Measurements from ENCODE around the gene PEX14.

PEX14 gene

DNA sequence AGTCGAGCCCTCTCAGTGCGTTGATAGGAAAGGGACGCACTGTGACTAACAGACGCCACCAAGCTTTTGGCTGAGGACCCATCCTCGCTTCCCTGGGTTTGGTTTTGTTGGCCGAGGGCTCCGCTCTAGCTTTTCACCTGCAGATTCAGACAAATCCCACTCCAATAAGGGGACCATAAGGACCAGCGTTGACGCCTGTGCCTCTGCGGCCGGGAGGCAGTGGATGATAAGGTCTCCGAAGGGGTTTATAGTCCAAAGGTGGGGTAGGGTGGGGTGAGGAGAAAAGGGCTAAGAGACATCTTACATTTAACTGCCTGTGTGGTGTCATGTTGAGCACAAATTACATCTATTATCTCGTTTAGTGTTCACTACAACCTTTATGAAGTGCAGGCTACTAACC lies 760 bp downstream of the PEX14 start:
- no peak for DNase-seq (ENCODE audit: low read depth)
- in situ Hi-C loops (cut with HindIII; ENCODE audit: low sequenced_read_pairs), result no loop called here
- TF ChIP-seq, protein P1, sequence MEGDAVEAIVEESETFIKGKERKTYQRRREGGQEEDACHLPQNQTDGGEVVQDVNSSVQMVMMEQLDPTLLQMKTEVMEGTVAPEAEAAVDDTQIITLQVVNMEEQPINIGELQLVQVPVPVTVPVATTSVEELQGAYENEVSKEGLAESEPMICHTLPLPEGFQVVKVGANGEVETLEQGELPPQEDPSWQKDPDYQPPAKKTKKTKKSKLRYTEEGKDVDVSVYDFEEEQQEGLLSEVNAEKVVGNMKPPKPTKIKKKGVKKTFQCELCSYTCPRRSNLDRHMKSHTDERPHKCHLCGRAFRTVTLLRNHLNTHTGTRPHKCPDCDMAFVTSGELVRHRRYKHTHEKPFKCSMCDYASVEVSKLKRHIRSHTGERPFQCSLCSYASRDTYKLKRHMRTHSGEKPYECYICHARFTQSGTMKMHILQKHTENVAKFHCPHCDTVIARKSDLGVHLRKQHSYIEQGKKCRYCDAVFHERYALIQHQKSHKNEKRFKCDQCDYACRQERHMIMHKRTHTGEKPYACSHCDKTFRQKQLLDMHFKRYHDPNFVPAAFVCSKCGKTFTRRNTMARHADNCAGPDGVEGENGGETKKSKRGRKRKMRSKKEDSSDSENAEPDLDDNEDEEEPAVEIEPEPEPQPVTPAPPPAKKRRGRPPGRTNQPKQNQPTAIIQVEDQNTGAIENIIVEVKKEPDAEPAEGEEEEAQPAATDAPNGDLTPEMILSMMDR (IDR thresholded peaks at IDR 0.05; ENCODE audit: low read depth, low read length, missing control alignments), result no peak
- H3K4me3 ChIP-seq (ENCODE audit: low read depth, low read length), result peak overlapping the region; percentile 90

DNA sequence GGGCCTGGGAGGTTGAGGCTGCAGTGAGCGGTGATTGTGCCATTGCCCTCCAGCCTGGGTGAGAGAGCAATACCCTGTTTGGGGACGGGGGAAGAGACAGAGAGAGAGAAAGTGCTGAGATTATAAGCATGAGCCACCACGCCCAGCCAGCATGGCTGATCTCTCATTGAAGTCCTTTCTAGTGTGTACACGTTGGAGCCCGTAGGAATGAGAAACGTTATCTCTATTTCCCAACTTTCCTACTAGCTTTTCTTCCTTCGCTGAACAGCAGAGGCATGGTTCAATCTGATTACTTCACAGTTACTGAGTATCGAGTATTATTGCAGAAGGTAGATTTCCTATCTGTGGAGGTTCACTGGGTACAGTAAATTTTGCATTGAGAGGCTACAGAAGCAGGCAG lies 4.5 kb downstream of the PEX14 start:
- H3K4me3 ChIP-seq (ENCODE audit: low read depth, low read length), result no peak overlapping the region
- TF ChIP-seq, protein P1 (IDR thresholded peaks at IDR 0.05; ENCODE audit: low read depth, low read length, missing control alignments), result no peak
- in situ Hi-C loops (cut with HindIII; ENCODE audit: low sequenced_read_pairs), result no loop called here
- DNase-seq (ENCODE audit: low read depth), result no peak

DNA sequence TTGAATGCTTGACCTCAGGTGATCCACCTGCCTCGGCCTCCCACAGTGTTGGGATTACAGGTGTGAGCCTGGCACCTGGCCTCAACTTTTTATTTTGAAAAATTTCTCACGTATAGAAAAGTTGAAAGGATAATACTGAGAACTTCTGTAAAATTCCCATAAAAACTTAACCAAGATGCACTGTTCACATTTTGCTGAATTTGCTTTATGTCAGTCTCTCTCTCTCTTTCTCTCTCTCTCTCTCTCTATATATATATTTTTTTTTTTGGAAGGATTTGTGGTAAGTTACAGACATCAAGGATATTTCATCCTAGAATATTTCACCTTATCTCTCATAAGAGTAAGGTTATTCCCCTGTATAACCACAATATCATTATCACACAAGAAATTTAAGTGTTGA lies 5.9 kb downstream of the PEX14 start:
- no peak overlapping the region for H3K4me3 ChIP-seq (ENCODE audit: low read depth, low read length)
- TF ChIP-seq, protein P1 (IDR thresholded peaks at IDR 0.05; ENCODE audit: low read depth, low read length, missing control alignments), result no peak
- DNase-seq (ENCODE audit: low read depth), result no peak
- in situ Hi-C loops (cut with HindIII; ENCODE audit: low sequenced_read_pairs), result no loop called here

DNA sequence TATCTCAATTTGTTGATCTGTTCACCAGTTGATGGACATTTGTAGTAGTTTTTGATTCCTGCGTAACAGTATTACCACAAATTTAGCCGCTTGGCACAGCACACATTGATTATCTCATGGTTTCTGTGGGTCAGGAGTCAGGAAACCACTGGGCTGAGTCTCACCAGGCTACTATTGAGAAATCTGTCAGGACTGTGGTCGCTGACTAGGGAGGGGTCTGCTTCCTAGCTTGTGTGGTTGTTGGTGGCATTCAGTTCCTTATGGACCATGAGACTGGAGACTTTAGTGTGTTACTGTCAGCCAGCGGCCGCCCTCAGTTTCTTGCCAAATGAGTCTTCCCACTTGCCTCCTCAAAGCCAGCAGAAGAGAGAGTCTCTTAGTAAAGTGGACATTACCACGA lies 9.8 kb downstream of the PEX14 start:
- TF ChIP-seq, protein P1 (IDR thresholded peaks at IDR 0.05; ENCODE audit: low read depth, low read length, missing control alignments), result no peak
- no peak overlapping the region for H3K4me3 ChIP-seq (ENCODE audit: low read depth, low read length)
- in situ Hi-C loops (cut with HindIII; ENCODE audit: low sequenced_read_pairs), result no loop called here
- no peak for DNase-seq (ENCODE audit: low read depth)

DNA sequence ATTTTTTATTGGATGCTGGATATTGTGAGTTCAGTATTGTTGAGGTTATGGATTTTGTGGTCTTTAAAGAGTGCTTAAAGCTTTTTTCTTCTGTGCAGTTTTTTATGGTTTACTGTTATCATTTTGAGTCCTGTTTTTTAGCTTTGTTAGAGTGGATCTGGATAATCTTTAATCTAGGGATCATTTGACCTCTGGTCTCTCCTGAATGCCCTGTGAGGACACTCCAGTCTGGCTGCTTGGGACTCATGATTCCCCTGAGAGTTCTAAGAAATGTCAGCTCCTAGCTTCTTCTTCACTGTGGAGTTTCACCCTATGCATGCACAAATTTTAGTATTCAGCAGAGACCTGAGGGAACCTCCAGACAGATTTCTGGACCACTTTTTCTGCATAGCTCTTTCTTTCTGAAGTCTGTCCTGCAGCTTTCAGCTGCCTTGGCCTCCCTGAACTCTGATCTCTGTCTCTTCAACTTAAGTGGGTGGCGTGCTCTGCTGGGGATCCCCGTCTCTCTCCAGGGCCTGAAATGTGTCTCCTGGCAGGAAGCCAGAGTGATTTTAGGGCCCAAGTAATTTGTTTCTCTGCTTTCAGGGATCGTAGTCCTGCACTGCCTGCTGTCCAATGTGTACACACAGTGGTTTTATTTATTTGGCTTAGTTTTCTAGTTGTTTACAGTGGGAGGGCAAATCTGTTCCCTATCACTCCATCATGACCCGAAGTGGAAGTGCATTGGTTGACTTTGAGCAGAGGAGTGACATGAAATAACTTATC lies 14.7 kb downstream of the PEX14 start:
- in situ Hi-C loops (cut with HindIII; ENCODE audit: low sequenced_read_pairs), result loop anchor here (10.0 kb wide), 3 partner anchors 65 to 455 kb away; no protein-coding TSS in a partner anchor
- DNase-seq (ENCODE audit: low read depth), result no peak
- H3K4me3 ChIP-seq (ENCODE audit: low read depth, low read length), result no peak overlapping the region
- TF ChIP-seq, protein P1 (IDR thresholded peaks at IDR 0.05; ENCODE audit: low read depth, low read length, missing control alignments), result no peak

DNA sequence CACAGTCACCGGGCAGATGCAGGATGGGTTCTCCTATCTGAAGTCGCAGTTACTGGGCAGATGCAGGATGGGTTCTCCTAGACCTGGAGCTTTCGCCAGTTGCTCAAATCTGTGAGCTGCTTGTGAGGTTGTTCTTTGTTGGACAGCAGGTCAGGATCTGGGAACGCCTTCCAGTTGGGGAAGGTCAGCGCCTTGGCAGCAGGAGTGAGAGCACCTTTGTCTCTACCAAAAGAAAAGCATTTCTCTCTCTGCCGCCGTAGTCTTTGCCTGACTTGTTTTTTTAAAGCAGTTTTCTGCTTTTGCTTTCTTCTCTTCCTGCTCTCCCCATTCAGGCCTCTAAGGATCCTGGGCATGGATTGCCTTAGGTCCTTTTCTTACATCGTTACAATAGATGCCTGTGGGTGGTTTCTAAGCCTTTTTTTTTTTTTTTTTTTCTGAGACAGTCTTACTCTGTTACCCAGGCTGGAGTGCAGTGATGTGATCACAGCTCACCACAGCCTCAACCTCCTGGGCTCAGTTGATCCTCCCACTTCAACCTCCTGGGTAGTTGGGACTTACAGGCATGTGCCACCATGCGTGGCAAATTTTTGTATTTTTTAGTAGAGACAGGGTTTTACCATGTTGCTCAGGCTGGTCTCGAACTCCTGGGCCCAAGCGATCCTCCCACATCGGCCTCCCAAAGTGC lies 15.7 kb downstream of the PEX14 start:
- H3K4me3 ChIP-seq (ENCODE audit: low read depth, low read length), result no peak overlapping the region
- in situ Hi-C loops (cut with HindIII; ENCODE audit: low sequenced_read_pairs), result loop anchor here (10.0 kb wide), 3 partner anchors 66 to 454 kb away; no protein-coding TSS in a partner anchor
- TF ChIP-seq, protein P1 (IDR thresholded peaks at IDR 0.05; ENCODE audit: low read depth, low read length, missing control alignments), result no peak
- no peak for DNase-seq (ENCODE audit: low read depth)
